Upper lobe of left lung (tissue), 4 donors: ENCODE data around the gene EIF4G3.

Experiments
- CTCF ChIP-seq, 6 experiments: fragments of 450-650 bp in 4 of 6; fragments of 200-600 bp in 2 of 6; sonication (generic) in 2 of 6; IDR thresholded peaks; one replicate each; pipeline ENCODE4 v1.5.1; 2016 to 2019; ENCODE audit warnings: antibody characterized with exemption in 6 of 6
- POLR2A ChIP-seq, 4 donors: fragments of 450-650 bp; IDR thresholded peaks; one replicate each; pipeline ENCODE4 v1.5.1; 2016 to 2017; ENCODE audit warnings: antibody characterized with exemption in 4 of 4, mild to moderate bottlenecking in 2 of 4

GRCh38 chr1:20900056-20900455 is 276.6 kb downstream of the EIF4G3 start:
- TF ChIP-seq POLR2A (IDR thresholded peaks at IDR 0.05) (no peak), CTCF (IDR thresholded peaks at IDR 0.05) (no peak)
